Subcutaneous abdominal adipose tissue (tissue), 5 donors: ENCODE measurements around the gene RADIL.

ENCODE experiments used
- H3K27ac ChIP-seq: one replicate; pipeline ENCODE4 v1.7.0; 2013; ENCODE audit warnings: low read depth, mild to moderate bottlenecking, inconsistent platforms, low read length, moderate library complexity
- H3K27me3 ChIP-seq, 5 donors: one replicate each; pipeline ENCODE4 v1.7.0; 2013; ENCODE audit warnings: low read length in 5 of 5, inconsistent platforms in 1 of 5; ENCODE audit not compliant: control insufficient read depth in 5 of 5, insufficient read depth in 4 of 5
- H3K36me3 ChIP-seq, 5 donors: one replicate each; pipeline ENCODE4 v1.7.0; 2013; ENCODE audit warnings: low read length in 5 of 5; ENCODE audit not compliant: control insufficient read depth in 5 of 5, insufficient read depth in 5 of 5
- H3K4me1 ChIP-seq, 5 donors: one replicate each; pipeline ENCODE4 v1.7.0; 2013; ENCODE audit warnings: low read length in 5 of 5, mild to moderate bottlenecking in 3 of 5, moderate library complexity in 1 of 5; ENCODE audit not compliant: control insufficient read depth in 5 of 5, insufficient read depth in 5 of 5
- H3K4me3 ChIP-seq, 5 donors: one replicate each; pipeline ENCODE4 v1.7.0; 2013; ENCODE audit warnings: low read length in 5 of 5, low read depth in 1 of 5
- H3K9ac ChIP-seq, 5 donors: one replicate each; pipeline ENCODE4 v1.7.0; 2013; ENCODE audit warnings: low read length in 5 of 5, mild to moderate bottlenecking in 4 of 5, moderate library complexity in 3 of 5
- H3K9me3 ChIP-seq, 5 donors: one replicate each; pipeline ENCODE4 v1.7.0; 2013; ENCODE audit warnings: low read length in 5 of 5; ENCODE audit not compliant: control insufficient read depth in 5 of 5
- donor health status: healthy.
- donor health status: healthy.
- donor health status: healthy.
- donor health status: healthy.
- donor health status: healthy.

The RADIL gene

DNA sequence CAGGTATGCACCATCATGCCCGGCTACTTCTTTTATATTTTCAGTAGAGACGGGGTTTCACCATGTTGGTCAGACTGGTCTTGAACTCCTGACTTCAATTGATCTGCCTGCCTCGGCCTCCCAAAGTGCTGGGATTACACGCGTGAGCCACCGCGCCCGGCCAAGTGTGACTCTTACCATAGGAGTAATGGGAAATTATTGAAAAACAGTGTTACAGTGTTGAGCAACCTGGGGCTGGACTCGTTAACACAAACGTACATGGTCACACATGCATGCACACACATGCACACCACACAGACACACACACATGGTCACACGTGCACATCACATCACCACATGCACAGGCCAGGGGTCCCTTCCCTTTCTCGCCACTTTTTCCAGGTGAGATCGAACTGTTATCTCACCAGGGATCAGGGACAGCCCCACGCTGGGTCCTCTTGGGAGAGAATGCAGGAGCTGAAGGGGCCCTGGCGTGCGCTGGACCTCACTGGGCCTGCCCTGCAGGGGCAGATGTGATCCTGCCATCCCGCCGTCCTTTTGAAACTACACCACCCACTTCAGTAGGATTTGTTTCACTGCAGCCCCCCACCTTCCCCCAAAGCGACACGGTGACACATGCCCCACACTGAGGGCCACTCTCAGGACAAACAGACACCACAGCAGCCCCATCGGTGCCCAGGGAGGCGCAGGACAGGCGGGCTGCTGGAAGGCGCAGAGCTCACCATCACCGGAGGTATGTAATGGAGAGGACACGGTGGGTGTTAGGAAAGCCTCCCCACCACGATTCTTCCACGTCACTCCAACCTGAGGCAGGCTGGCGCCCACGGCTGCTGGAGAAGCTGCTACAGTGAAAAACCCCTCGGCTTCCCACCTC lies 10.2 kb downstream of the RADIL start:
- Histone ChIP-seq H3K27ac (no peak overlapping the region), H3K36me3 (peaks cover 0 to 10% (median 9%) of the 10 kb centered on the region in 5 donors), H3K4me3 (no peak overlapping the region), H3K9me3 (peaks cover 0 to 2% (median 2%) of the 10 kb centered on the region in 5 donors), H3K9ac (no peak overlapping the region), H3K27me3 (peaks cover 0 to 2% (median 0%) of the 10 kb centered on the region in 5 donors), H3K4me1 (no peaks in the 10 kb centered on the region)

DNA sequence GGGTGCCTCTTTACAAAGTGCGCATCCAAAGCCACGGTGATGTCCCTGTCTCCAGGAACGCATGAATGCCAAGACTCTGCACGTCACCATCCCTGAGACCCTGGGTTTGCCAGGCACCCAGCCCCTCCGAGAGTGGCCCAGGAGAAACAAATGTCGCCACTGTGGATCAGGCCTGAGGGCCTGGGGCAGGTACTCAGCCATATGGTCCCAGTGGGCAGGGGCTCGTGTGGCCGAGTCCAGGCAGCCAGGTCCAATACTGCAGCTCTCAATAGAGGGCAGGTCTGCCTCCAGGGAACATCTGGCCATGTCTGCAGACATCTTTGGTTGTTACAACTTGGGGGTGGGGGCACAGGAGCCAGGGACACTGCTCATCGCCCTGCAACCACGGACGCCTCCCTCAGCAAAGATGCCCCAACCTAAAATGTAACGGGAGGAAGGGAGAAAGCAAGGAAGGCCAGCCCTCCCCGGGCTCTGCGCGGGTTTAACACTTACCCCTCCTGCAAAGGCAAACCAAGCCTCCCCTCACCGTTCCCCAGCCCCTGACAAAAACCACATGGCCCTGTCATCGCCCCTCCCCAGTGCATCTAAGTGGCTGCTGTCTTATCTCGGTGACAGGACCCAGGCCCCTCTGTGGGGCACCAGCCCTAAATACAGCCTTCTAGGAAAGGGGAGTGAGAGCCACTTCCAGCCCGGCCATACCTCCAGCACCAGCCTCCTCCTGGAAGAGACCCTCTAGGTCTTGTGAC lies 11.4 kb downstream of the RADIL start:
- H3K36me3 ChIP-seq = peaks cover 0 to 3% (median under 1%) of the 10 kb centered on the region in 5 donors
- H3K9me3 ChIP-seq = peaks cover 0 to 4% (median 3%) of the 10 kb centered on the region in 5 donors
- H3K4me1 ChIP-seq = no peaks in the 10 kb centered on the region
- H3K9ac ChIP-seq = no peak overlapping the region
- H3K4me3 ChIP-seq = no peak overlapping the region
- peaks cover 0 to 2% (median 0%) of the 10 kb centered on the region in 5 donors for H3K27me3 ChIP-seq
- no peak overlapping the region for H3K27ac ChIP-seq

DNA sequence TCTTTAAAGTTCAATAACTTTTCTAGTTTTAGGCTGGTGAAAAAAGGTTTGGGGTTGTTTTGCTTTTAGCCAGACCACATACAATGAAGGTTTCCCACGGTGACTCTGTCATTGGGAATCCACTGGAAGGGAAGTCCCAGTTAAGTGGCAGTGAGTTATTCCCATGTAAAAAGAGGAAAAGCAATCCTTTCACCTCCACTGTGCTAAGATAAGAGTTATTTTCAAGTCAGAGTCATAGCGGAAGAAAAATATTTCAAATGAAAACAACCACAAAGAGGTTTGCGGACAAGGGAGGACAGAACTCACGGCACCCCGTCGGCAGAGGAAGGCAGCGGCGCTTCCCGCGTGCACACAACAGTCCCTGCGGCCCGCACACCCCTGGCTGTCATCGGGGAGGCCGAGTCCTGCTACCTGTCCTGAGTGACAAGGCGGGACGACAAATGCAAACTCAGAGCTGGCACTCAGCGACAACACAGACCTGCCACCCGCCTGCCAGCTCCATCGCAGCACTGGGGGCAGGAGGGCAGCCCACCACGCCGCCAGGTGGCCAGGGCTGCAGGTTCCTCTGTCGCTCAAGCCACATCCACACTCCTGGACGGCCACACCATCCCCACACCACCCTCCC lies 12.3 kb downstream of the RADIL start:
- no peak overlapping the region for H3K9ac ChIP-seq
- H3K36me3 ChIP-seq = no peaks in the 10 kb centered on the region
- H3K27ac ChIP-seq = no peak overlapping the region
- peaks cover 0 to 2% (median 0%) of the 10 kb centered on the region in 5 donors for H3K27me3 ChIP-seq
- no peak overlapping the region for H3K4me3 ChIP-seq
- peaks cover 0 to 4% (median 3%) of the 10 kb centered on the region in 5 donors for H3K9me3 ChIP-seq
- peaks cover 0 to 5% (median 0%) of the 10 kb centered on the region in 5 donors for H3K4me1 ChIP-seq

DNA sequence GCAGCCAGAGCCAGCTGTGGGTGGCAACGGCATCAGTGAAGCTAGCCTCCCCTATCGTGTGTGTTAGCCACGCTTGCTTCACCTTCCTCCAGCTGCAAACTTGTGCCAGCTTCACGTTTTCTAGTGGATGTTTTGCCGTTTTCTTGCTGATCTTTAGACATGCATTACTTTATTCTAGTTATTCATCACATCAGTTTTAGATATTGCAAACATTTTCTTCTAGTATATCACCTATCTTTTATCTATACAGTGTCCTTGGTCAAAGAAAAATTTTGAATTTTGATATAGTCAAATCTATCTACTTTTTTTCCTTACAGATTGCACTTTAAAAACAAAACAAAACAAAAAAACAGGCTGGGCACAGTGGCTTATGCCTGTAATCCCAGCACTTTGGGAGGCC lies 15.0 kb downstream of the RADIL start:
- Histone ChIP-seq H3K9ac (no peak overlapping the region), H3K4me3 (no peak overlapping the region), H3K27ac (no peak overlapping the region), H3K9me3 (peaks cover 0 to 4% (median 3%) of the 10 kb centered on the region in 5 donors), H3K4me1 (peaks cover 0 to 5% (median 0%) of the 10 kb centered on the region in 5 donors), H3K27me3 (no peaks in the 10 kb centered on the region), H3K36me3 (no peaks in the 10 kb centered on the region)

DNA sequence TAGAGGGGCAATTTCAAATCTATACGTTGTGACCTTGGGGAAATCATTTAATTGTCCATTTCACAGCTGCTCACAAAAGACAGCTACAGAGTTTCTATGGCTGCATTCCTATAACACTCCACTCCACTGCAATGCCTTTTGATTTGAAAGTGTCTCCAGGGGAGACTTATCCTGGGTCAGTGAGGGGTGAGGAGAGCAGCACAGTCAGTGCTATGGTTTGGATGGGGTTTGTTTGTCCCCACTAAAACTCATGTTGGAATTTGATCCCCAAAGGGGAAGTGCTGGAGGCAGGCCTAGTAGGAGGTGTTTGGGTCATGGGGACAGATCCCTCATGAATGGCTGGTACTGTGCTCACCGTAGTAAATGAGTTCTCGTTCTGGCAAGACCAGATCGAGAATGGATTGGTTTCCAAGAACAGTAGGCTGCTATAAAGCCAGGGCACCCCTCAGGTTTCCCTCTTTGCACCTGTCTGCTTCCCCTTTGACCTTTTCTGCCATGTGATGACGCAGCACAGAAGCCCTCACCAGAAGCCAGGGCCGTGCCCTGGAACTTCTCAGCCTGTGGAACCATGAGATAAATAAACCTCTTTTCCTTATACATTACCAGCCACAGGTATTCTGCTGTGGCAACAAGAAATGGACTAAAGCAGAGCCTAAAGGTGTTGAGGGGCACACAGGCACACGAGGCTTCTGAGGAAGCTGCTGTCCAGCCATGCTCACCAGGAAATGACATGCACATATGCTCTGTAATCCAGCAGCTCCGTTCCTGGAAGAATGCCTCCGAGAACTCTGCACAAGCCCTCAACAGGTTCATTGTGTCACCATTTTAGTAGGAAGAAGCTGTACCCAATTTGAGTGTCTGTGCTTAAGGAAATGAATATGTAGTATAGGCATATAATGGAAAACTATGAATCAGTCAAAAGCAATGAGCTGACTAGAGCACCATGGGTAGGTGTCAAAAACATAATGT lies 16.7 kb downstream of the RADIL start:
- Histone ChIP-seq H3K36me3 (no peaks in the 10 kb centered on the region), H3K4me3 (no peak overlapping the region), H3K9me3 (peaks cover 0 to 4% (median 3%) of the 10 kb centered on the region in 5 donors), H3K9ac (no peak overlapping the region), H3K27me3 (peaks cover 0 to 4% (median 4%) of the 10 kb centered on the region in 5 donors), H3K27ac (no peak overlapping the region), H3K4me1 (peaks cover 0 to 8% (median 0%) of the 10 kb centered on the region in 5 donors)

DNA sequence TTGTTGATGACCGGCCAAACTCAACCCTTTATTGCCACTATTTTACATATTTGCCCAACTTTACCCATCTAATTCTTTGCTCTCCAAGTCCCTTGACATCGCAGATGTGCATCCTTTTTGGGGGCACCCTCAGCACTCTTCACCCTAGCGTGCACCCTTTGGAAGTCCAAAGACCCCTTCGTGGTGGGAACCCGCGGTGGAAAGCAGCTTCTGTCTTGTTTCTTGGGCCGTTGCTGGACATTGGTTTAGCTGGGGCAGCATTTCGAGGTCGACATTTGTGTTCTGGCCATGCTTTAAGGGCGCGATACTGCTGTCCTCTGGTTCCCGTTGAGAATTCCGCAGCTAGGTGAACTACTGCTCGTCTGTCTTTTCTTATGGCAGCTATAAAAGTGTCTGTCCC lies 21.4 kb downstream of the RADIL start:
- H3K27me3 ChIP-seq = peaks cover 0 to 7% (median 4%) of the 10 kb centered on the region in 5 donors
- peak overlapping the region in 3 of 5 donors; percentile 34 to 58 (median 45) for H3K4me3 ChIP-seq
- H3K4me1 ChIP-seq = peaks cover 0 to 10% (median 0%) of the 10 kb centered on the region in 5 donors
- no peaks in the 10 kb centered on the region for H3K36me3 ChIP-seq
- peaks cover 0 to 2% (median 0%) of the 10 kb centered on the region in 5 donors for H3K9me3 ChIP-seq
- H3K27ac ChIP-seq = no peak overlapping the region
- H3K9ac ChIP-seq = no peak overlapping the region

DNA sequence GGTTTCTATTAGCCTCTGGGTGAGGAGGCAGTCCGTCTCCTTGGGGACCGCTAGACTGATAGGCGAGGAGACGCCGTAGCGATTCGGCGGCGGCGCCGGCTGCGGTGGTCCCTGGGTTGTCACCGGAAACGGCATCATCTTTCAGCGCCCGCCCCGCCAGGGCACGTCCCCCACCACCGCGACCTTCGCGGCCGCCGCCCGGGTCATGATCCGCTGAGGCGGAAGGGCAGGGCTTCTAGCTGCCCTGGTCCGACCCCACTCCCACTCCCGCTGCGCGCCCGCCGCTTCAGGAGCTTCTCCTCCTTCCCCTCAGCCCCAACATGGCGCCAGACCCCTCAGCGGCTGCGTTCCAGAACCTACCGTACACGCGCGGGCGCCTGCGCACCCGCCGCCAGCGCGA lies 21.8 kb downstream of the RADIL start, which contains the start of gene PAPOLB:
Gene PAPOLB, minus strand, starts transcription at position 358 of the 400 bp plus-strand sequence. Its CDS starts 220 bp downstream, at position 138.
- no peak within 1 kb of the TSS for H3K27ac ChIP-seq
- peak within 1 kb of the TSS in 3 of 5 donors; percentile 34 to 58 (median 45) for H3K4me3 ChIP-seq
- H3K27me3 ChIP-seq = peaks cover 0 to 7% (median 4%) of the 10 kb centered on the region in 5 donors

DNA sequence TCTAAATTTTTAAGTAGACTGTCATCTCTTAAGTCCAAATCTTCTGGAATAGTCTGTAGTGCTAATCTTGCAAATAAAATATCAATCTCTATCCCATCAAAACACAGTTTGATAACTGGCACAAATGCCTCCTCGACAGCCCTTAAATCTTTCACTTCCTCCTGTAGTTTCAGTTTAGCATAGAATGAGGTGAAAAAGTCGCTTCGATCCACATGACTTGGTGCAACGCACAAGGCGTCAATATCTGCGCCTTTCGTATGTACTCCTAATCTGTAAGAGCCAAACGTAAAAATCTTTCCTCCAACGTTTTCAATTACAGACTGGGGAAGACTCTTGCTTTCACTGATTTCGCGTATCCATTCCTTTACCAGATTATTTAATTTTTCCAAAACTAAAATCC lies 22.3 kb downstream of the RADIL start:
- Histone ChIP-seq H3K4me3 (peak overlapping the region in 2 of 5 donors; percentile 45 to 58), H3K36me3 (no peaks in the 10 kb centered on the region), H3K27me3 (peaks cover 0 to 7% (median 4%) of the 10 kb centered on the region in 5 donors), H3K9me3 (peaks cover 0 to 2% (median 0%) of the 10 kb centered on the region in 5 donors), H3K27ac (no peak overlapping the region), H3K9ac (no peak overlapping the region), H3K4me1 (peaks cover 0 to 8% (median 0%) of the 10 kb centered on the region in 5 donors)

More for the DNA sequence above, 21.8 kb downstream of the RADIL start, which contains the start of gene PAPOLB:
- Histone ChIP-seq H3K9ac (no peak within 1 kb of the TSS), H3K4me1 (peaks cover 0 to 8% (median 0%) of the 10 kb centered on the region in 5 donors), H3K9me3 (peaks cover 0 to 2% (median 0%) of the 10 kb centered on the region in 5 donors), H3K36me3 (no peaks in the 10 kb centered on the region)

DNA sequence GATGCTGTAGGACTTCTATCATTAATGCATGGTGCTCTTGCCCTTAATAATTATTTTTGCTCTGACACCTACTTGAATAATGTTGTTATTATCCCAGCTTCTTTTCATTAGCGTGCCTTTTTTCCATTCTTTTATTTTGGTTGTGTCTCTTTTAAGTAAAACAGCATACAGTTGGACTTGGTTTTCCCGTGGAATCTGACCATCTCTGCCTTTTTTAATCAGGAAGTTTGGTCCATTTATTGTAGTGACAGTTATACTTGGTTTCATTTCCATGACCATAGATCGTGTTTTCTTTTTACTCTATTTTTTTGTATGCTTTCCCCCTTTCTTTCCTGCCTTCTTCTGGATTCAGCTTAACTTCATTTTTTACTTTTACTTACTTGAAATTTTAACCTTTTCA lies 26.3 kb downstream of the RADIL start:
- Histone ChIP-seq H3K36me3 (no peaks in the 10 kb centered on the region), H3K27ac (no peak overlapping the region), H3K9me3 (peaks cover 0 to 2% (median 0%) of the 10 kb centered on the region in 5 donors), H3K27me3 (peaks cover 0 to 6% (median 1%) of the 10 kb centered on the region in 5 donors), H3K4me3 (no peak overlapping the region), H3K4me1 (peaks cover 0 to 7% (median 0%) of the 10 kb centered on the region in 5 donors), H3K9ac (no peak overlapping the region)
